DND-41 (cell line): ENCODE measurements around the gene CCDC116.

Source experiments
- ATAC-seq: fragments of 200-7000 bp; cut with Tn5 transposase; 3 replicates; pipeline ENCODE4 v1.9.1; 2021; ENCODE audit warnings: low read depth; ENCODE audit not compliant: insufficient read depth
- DNase-seq: peaks from one replicate; pipeline ENCODE4 v3.0.0-alpha.2; 2020
- H2AFZ ChIP-seq: 2 replicates; pipeline ENCODE4 v1.6.0; 2012; ENCODE audit warnings: low read depth, low read length
- H3K27ac ChIP-seq: 2 replicates; pipeline ENCODE4 v1.5.1; 2012; ENCODE audit warnings: low read length, inconsistent platforms
- H3K27me3 ChIP-seq: fragments of 200-600 bp; sonication (generic); 2 replicates; pipeline ENCODE4 v1.6.0; 2012; ENCODE audit warnings: low read length, mild to moderate bottlenecking, inconsistent platforms; ENCODE audit not compliant: insufficient read depth, poor library complexity
- H3K36me3 ChIP-seq: 2 replicates; pipeline ENCODE4 v1.5.1; 2012; ENCODE audit warnings: low read length, inconsistent platforms; ENCODE audit not compliant: insufficient read depth
- H3K4me1 ChIP-seq: 2 replicates; pipeline ENCODE4 v1.5.1; 2012; ENCODE audit warnings: mild to moderate bottlenecking, low read length; ENCODE audit not compliant: insufficient read depth
- H3K4me2 ChIP-seq: 2 replicates; pipeline ENCODE4 v1.6.0; 2012; ENCODE audit warnings: mild to moderate bottlenecking, moderate library complexity, low read length, inconsistent platforms; ENCODE audit not compliant: insufficient read depth
- H3K4me3 ChIP-seq, 2 experiments: fragments of 200-600 bp in 1 of 2; shearing (Covaris generic) in 1 of 2; 2 replicates each; pipeline ENCODE4 v1.5.1; 2012 to 2016; ENCODE audit warnings: inconsistent platforms in 2 of 2, low read length in 2 of 2, mild to moderate bottlenecking in 2 of 2, low read depth in 1 of 2, moderate library complexity in 1 of 2
- H3K79me2 ChIP-seq: 2 replicates; pipeline ENCODE4 v1.6.0; 2012; ENCODE audit warnings: low read length, inconsistent platforms; ENCODE audit not compliant: insufficient read depth
- H3K9ac ChIP-seq: 2 replicates; pipeline ENCODE4 v1.6.0; 2012; ENCODE audit warnings: low read depth, mild to moderate bottlenecking, inconsistent platforms, low read length, moderate library complexity
- H3K9me3 ChIP-seq: 2 replicates; pipeline ENCODE4 v1.5.1; 2012; ENCODE audit warnings: low read length, moderate library complexity, mild to moderate bottlenecking, inconsistent platforms; ENCODE audit not compliant: insufficient read depth, severe bottlenecking
- H4K20me1 ChIP-seq: 2 replicates; pipeline ENCODE4 v1.6.0; 2012; ENCODE audit warnings: low read length; ENCODE audit not compliant: insufficient read depth
- CTCF ChIP-seq: IDR thresholded peaks from 2 replicates; pipeline ENCODE4 v1.5.1; 2012; ENCODE audit warnings: borderline replicate concordance, low read length, moderate library complexity, mild to moderate bottlenecking; ENCODE audit not compliant: poor library complexity, severe bottlenecking; ENCODE audit errors: extremely low read depth
- EZH2 ChIP-seq: IDR thresholded peaks from 3 replicates; pipeline ENCODE4 v1.6.1; 2012; ENCODE audit warnings: borderline replicate concordance, low read depth, mild to moderate bottlenecking, moderate library complexity, low read length, inconsistent platforms; ENCODE audit not compliant: severe bottlenecking

CCDC116 gene

GRCh38 chr22:21621025-21621424 lies 11.5 kb upstream of the CCDC116 start:
- H4K20me1 ChIP-seq = peaks cover 75% of the 10 kb centered on the region
- H2AFZ ChIP-seq = no peak overlapping the region
- TF ChIP-seq CTCF = no peak
- TF ChIP-seq EZH2 = no peak
- DNase-seq (no peak), ATAC-seq (no peak)
- no peak overlapping the region for H3K27ac ChIP-seq
- peaks cover 91% of the 10 kb centered on the region for H3K79me2 ChIP-seq
- H3K4me1 ChIP-seq = no peaks in the 10 kb centered on the region
- H3K9ac ChIP-seq = no peak overlapping the region
- no peaks in the 10 kb centered on the region for H3K27me3 ChIP-seq
- H3K9me3 ChIP-seq = no peaks in the 10 kb centered on the region
- H3K4me2 ChIP-seq = no peak overlapping the region
- H3K4me3 ChIP-seq = no peak overlapping the region
- peaks cover 63% of the 10 kb centered on the region for H3K36me3 ChIP-seq

- DNase-seq (no peak), ATAC-seq (no peak)
- Histone ChIP-seq H3K79me2 (peaks cover 91% of the 10 kb centered on the region), H3K4me3 (no peak overlapping the region), H3K27ac (no peak overlapping the region), H3K9me3 (no peaks in the 10 kb centered on the region), H3K4me2 (no peak overlapping the region), H2AFZ (no peak overlapping the region), H3K27me3 (no peaks in the 10 kb centered on the region), H3K4me1 (peaks cover 6% of the 10 kb centered on the region; the same call in 1 of the 2 replicates), H3K36me3 (peaks cover 72% of the 10 kb centered on the region), H4K20me1 (peaks cover 85% of the 10 kb centered on the region), H3K9ac (no peak overlapping the region)
- TF ChIP-seq EZH2 (no peak), CTCF (no peak)
These were observed 10.3 kb upstream of the CCDC116 start for GRCh38 chr22:21622011-21622918.

GRCh38 chr22:21622919-21623647 lies 9.5 kb upstream of the CCDC116 start:
- no peak for TF ChIP-seq CTCF
- no peak for TF ChIP-seq EZH2
- peaks cover 87% of the 10 kb centered on the region for H4K20me1 ChIP-seq
- H3K9me3 ChIP-seq = no peaks in the 10 kb centered on the region
- peaks cover 76% of the 10 kb centered on the region for H3K36me3 ChIP-seq
- H3K27ac ChIP-seq = no peak overlapping the region
- ATAC-seq (no peak), DNase-seq (no peak)
- no peak overlapping the region for H3K4me2 ChIP-seq
- peaks cover 15% of the 10 kb centered on the region for H3K4me1 ChIP-seq
- no peak overlapping the region for H3K4me3 ChIP-seq
- no peak overlapping the region for H3K9ac ChIP-seq
- peaks cover 91% of the 10 kb centered on the region for H3K79me2 ChIP-seq
- H2AFZ ChIP-seq = no peak overlapping the region
- no peaks in the 10 kb centered on the region for H3K27me3 ChIP-seq
